Smooth muscle cell (in vitro differentiated cells): ENCODE measurements around the gene NAA38. TPM values are rescaled to one million over a fixed set of nuclear protein-coding genes. Genes with fewer than 3 reads are reported as not detected.

Source experiments
- DNase-seq: peaks from one replicate; lab custom pipeline; 2025; ENCODE audit not compliant: unreplicated experiment; lab: John Stamatoyannopoulos, UW
- H2AFZ ChIP-seq: fragments of 200-600 bp; sonication (generic); 2 replicates; pipeline ENCODE4 v1.6.0; 2016; ENCODE audit warnings: antibody characterized with exemption, low read depth, mild to moderate bottlenecking
- H3F3A ChIP-seq: fragments of 200-600 bp; sonication (generic); 2 replicates; pipeline ENCODE4 v1.6.0; 2017; ENCODE audit warnings: antibody characterized with exemption, low read depth
- H3K27ac ChIP-seq: fragments of 200-600 bp; sonication (generic); 2 replicates; pipeline ENCODE4 v1.5.1; 2016; ENCODE audit warnings: low read depth, mild to moderate bottlenecking
- H3K27me3 ChIP-seq: fragments of 200-600 bp; sonication (generic); 2 replicates; pipeline ENCODE4 v1.6.1; 2016; ENCODE audit warnings: low read depth, mild to moderate bottlenecking
- H3K36me3 ChIP-seq: fragments of 200-600 bp; sonication (generic); 2 replicates; pipeline ENCODE4 v1.5.1; 2016; ENCODE audit warnings: low read depth
- H3K4me1 ChIP-seq: fragments of 200-600 bp; sonication (generic); 2 replicates; pipeline ENCODE4 v1.5.1; 2016; ENCODE audit warnings: low read depth
- H3K4me2 ChIP-seq: fragments of 200-600 bp; sonication (generic); 2 replicates; pipeline ENCODE4 v1.6.0; 2016; ENCODE audit warnings: mild to moderate bottlenecking
- H3K4me3 ChIP-seq: fragments of 200-600 bp; sonication (generic); 2 replicates; pipeline ENCODE4 v1.5.1; 2016; ENCODE audit warnings: mild to moderate bottlenecking
- H3K79me2 ChIP-seq: fragments of 200-600 bp; sonication (generic); 2 replicates; pipeline ENCODE4 v1.6.0; 2016; ENCODE audit warnings: low read depth, mild to moderate bottlenecking
- H3K9ac ChIP-seq: fragments of 200-600 bp; sonication (generic); 2 replicates; pipeline ENCODE4 v1.6.0; 2016; ENCODE audit warnings: low read depth
- H3K9me3 ChIP-seq: fragments of 200-600 bp; sonication (generic); replicated peaks from 2 replicates; pipeline ENCODE4 v1.5.1; 2016; ENCODE audit warnings: low read depth
- H4K20me1 ChIP-seq: fragments of 200-600 bp; sonication (generic); 2 replicates; pipeline ENCODE4 v1.6.0; 2016; ENCODE audit warnings: low read depth
- CTCF ChIP-seq: fragments of 200-600 bp; sonication (generic); IDR thresholded peaks from 2 replicates; pipeline ENCODE4 v1.5.1; 2017; ENCODE audit warnings: borderline replicate concordance, mild to moderate bottlenecking, antibody characterized with exemption; ENCODE audit not compliant: insufficient read depth, poor library complexity, severe bottlenecking
- WGBS: methylation state at CpG from one replicate; pipeline ENCODE4 v1.1.7; 2016; ENCODE audit warnings: low lambda C conversion rate; 5-methylcytosine and 5-hydroxymethylcytosine counted together
- polyA plus RNA-seq: library from polyadenylated mRNA; unstranded; fragments of >200 nt; fragmentation: Nextera tagmentation; extraction: Ambion mirVana; gene quantifications from 2 replicates; pipeline ENCODE4 v1.2.1, GENCODE V29; 2016
- total RNA-seq: library from RNA; depleted of rRNA; stranded (reverse); fragments of >200 nt; gene quantifications from 2 replicates; pipeline ENCODE4 v1.2.3, GENCODE V29; 2014

Gene NAA38
- total and polyA plus RNA-seq, 2 experiments from 2014 or later, result 76.4 to 99.4 TPM

GRCh38 chr17:7820231-7820630 lies 37.1 kb downstream of the NAA38 start:
- Histone ChIP-seq H2AFZ (no peak overlapping the region), H3K79me2 (no peaks in the 10 kb centered on the region), H3K27ac (no peak overlapping the region), H3K27me3 (no peaks in the 10 kb centered on the region), H3K4me1 (no peaks in the 10 kb centered on the region), H3F3A (no peaks in the 10 kb centered on the region), H3K4me3 (no peak overlapping the region), H3K4me2 (no peak overlapping the region), H3K9ac (no peak overlapping the region), H3K36me3 (no peaks in the 10 kb centered on the region), H4K20me1 (no peaks in the 10 kb centered on the region), H3K9me3 (no peaks in the 10 kb centered on the region)
- no peak for TF ChIP-seq CTCF
- DNase-seq, result no peak
- WGBS, result 81% methylated on average over 5 of the region's 5 CpGs

- Histone ChIP-seq H3K9me3 (no peaks in the 10 kb centered on the region), H3K79me2 (no peaks in the 10 kb centered on the region), H3K4me2 (no peak overlapping the region), H3K36me3 (no peaks in the 10 kb centered on the region), H4K20me1 (no peaks in the 10 kb centered on the region), H3K4me1 (no peaks in the 10 kb centered on the region), H3K9ac (no peak overlapping the region), H3F3A (no peaks in the 10 kb centered on the region), H3K27me3 (no peaks in the 10 kb centered on the region), H2AFZ (no peak overlapping the region), H3K27ac (no peak overlapping the region), H3K4me3 (no peak overlapping the region)
- 95% methylated on average over 27 of the region's 27 CpGs for WGBS
- DNase-seq, result no peak
- TF ChIP-seq CTCF, result no peak
Measured at GRCh38 chr17:7818746-7819645, 38.4 kb downstream of the NAA38 start.

- no peaks in the 10 kb centered on the region for H3K27me3 ChIP-seq
- no peaks in the 10 kb centered on the region for H3K36me3 ChIP-seq
- H2AFZ ChIP-seq, result no peak overlapping the region
- no peaks in the 10 kb centered on the region for H4K20me1 ChIP-seq
- no peaks in the 10 kb centered on the region for H3K9me3 ChIP-seq
- no peaks in the 10 kb centered on the region for H3K79me2 ChIP-seq
- H3K27ac ChIP-seq, result no peak overlapping the region
- DNase-seq, result no peak
- no peak for TF ChIP-seq CTCF
- no peaks in the 10 kb centered on the region for H3K4me1 ChIP-seq
- no peak overlapping the region for H3K4me2 ChIP-seq
- no peak overlapping the region for H3K4me3 ChIP-seq
- H3F3A ChIP-seq, result no peaks in the 10 kb centered on the region
- H3K9ac ChIP-seq, result no peak overlapping the region
- WGBS, result 91% methylated on average over 10 of the region's 10 CpGs
Measured at GRCh38 chr17:7818026-7818425, 39.3 kb downstream of the NAA38 start.

GRCh38 chr17:7817643-7817964 lies 39.8 kb downstream of the NAA38 start:
- WGBS, result 95% methylated on average over 9 of the region's 9 CpGs
- Histone ChIP-seq H3K4me1 (no peaks in the 10 kb centered on the region), H3K27me3 (no peaks in the 10 kb centered on the region), H3K79me2 (no peaks in the 10 kb centered on the region), H3K27ac (no peak overlapping the region), H3K4me3 (no peak overlapping the region), H3K9ac (no peak overlapping the region), H4K20me1 (no peaks in the 10 kb centered on the region), H3K9me3 (no peaks in the 10 kb centered on the region), H3K36me3 (no peaks in the 10 kb centered on the region), H2AFZ (no peak overlapping the region), H3F3A (no peaks in the 10 kb centered on the region), H3K4me2 (no peak overlapping the region)
- TF ChIP-seq CTCF, result no peak
- no peak for DNase-seq
